BLaER1 treated with 17β-estradiol and CSF1 and Interleukin-3, amounts not matched to agents 10 nM and 100 nM (cell line): ENCODE results near the gene SLC8B1.

Source experiments
- H3K27ac ChIP-seq, 11 experiments: shearing (Covaris generic); formaldehyde crosslinking; 2 replicates each; pipeline ENCODE4 v1.8.1; 2022
- H3K27me3 ChIP-seq, 11 experiments: shearing (Covaris generic); formaldehyde crosslinking; 2 replicates each; pipeline ENCODE4 v1.8.1; 2022
- H3K36me3 ChIP-seq, 11 experiments: shearing (Covaris generic); formaldehyde crosslinking; 2 replicates each; pipeline ENCODE4 v1.8.1; 2022
- H3K4me1 ChIP-seq, 10 experiments: shearing (Covaris generic); formaldehyde crosslinking; 2 replicates each; pipeline ENCODE4 v1.8.1; 2022
- H3K4me2 ChIP-seq, 11 experiments: shearing (Covaris generic); formaldehyde crosslinking; 2 replicates each; pipeline ENCODE4 v1.8.1; 2022
- H3K4me3 ChIP-seq, 10 experiments: shearing (Covaris generic); formaldehyde crosslinking; 2 replicates each; pipeline ENCODE4 v1.8.1; 2022
- H3K9ac ChIP-seq, 11 experiments: shearing (Covaris generic); formaldehyde crosslinking; 2 replicates each; pipeline ENCODE4 v1.8.1; 2022
- H3K9me3 ChIP-seq, 11 experiments: shearing (Covaris generic); formaldehyde crosslinking; replicated peaks in 1 of 11; 2 replicates each; pipeline ENCODE4 v1.8.1; 2022
- H4K20me1 ChIP-seq, 11 experiments: shearing (Covaris generic); formaldehyde crosslinking; 2 replicates each; pipeline ENCODE4 v1.8.1; 2022
- Cebpa-rat ChIP-seq, 11 experiments: shearing (Covaris generic); IDR thresholded peaks; 2 replicates each; pipeline ENCODE4 v1.8.1; 2022

The SLC8B1 gene

GRCh38 chr12:113347892-113348291 is 13.0 kb upstream of the SLC8B1 start:
- no peaks in the 10 kb centered on the region for H3K9me3 ChIP-seq
- no peak for TF ChIP-seq Cebpa-rat (IDR thresholded peaks at IDR 0.05)
- no peak overlapping the region for H3K27ac ChIP-seq
- H3K4me1 ChIP-seq = peaks cover 0 to 3% (median 0%) of the 10 kb centered on the region in 10 experiments; a peak in 1 of 20 replicates
- H3K4me2 ChIP-seq = no peak overlapping the region
- H3K27me3 ChIP-seq = no peaks in the 10 kb centered on the region
- H3K9ac ChIP-seq = no peak overlapping the region
- H3K4me3 ChIP-seq = no peak overlapping the region
- H3K36me3 ChIP-seq = no peaks in the 10 kb centered on the region
- no peaks in the 10 kb centered on the region for H4K20me1 ChIP-seq

- H3K4me2 ChIP-seq = no peak overlapping the region
- H3K9me3 ChIP-seq = no peaks in the 10 kb centered on the region
- no peaks in the 10 kb centered on the region for H4K20me1 ChIP-seq
- no peak overlapping the region for H3K9ac ChIP-seq
- no peak for TF ChIP-seq Cebpa-rat (IDR thresholded peaks at IDR 0.05)
- no peaks in the 10 kb centered on the region for H3K27me3 ChIP-seq
- no peak overlapping the region for H3K27ac ChIP-seq
- no peak overlapping the region for H3K4me3 ChIP-seq
- no peaks in the 10 kb centered on the region for H3K36me3 ChIP-seq
- H3K4me1 ChIP-seq = peaks cover 0 to 3% (median 0%) of the 10 kb centered on the region in 10 experiments; a peak in 1 of 20 replicates
Measured at GRCh38 chr12:113347107-113347506, 12.2 kb upstream of the SLC8B1 start.

GRCh38 chr12:113346353-113346752 is 11.4 kb upstream of the SLC8B1 start:
- Histone ChIP-seq H3K27me3 (no peaks in the 10 kb centered on the region), H4K20me1 (no peaks in the 10 kb centered on the region; a peak in 1 of 22 replicates), H3K9ac (no peak overlapping the region), H3K4me1 (peaks cover 0 to 7% (median 0%) of the 10 kb centered on the region in 10 experiments; a peak in 6 of 20 replicates), H3K36me3 (no peaks in the 10 kb centered on the region), H3K9me3 (no peaks in the 10 kb centered on the region), H3K27ac (no peak overlapping the region), H3K4me3 (no peak overlapping the region), H3K4me2 (no peak overlapping the region)
- no peak for TF ChIP-seq Cebpa-rat (IDR thresholded peaks at IDR 0.05)

- H4K20me1 ChIP-seq = no peaks in the 10 kb centered on the region; a peak in 1 of 22 replicates
- no peak for TF ChIP-seq Cebpa-rat (IDR thresholded peaks at IDR 0.05)
- no peaks in the 10 kb centered on the region for H3K36me3 ChIP-seq
- H3K9ac ChIP-seq = no peak overlapping the region
- peaks cover 0 to 14% (median 0%) of the 10 kb centered on the region in 10 experiments; a peak in 6 of 20 replicates for H3K4me1 ChIP-seq
- H3K4me3 ChIP-seq = no peak overlapping the region
- H3K4me2 ChIP-seq = no peak overlapping the region
- H3K27ac ChIP-seq = no peak overlapping the region
- no peaks in the 10 kb centered on the region for H3K9me3 ChIP-seq
- H3K27me3 ChIP-seq = no peaks in the 10 kb centered on the region
Measured at GRCh38 chr12:113345318-113345717, 10.4 kb upstream of the SLC8B1 start.

GRCh38 chr12:113341535-113341934 is 6.6 kb upstream of the SLC8B1 start:
- Histone ChIP-seq H3K36me3 (no peaks in the 10 kb centered on the region), H3K4me2 (peak overlapping the region in 4 of 11 experiments; percentile 2 to 80 (median 31); a peak in 5 of 22 replicates)

GRCh38 chr12:113340061-113340460 is 5.2 kb upstream of the SLC8B1 start:
- Histone ChIP-seq H3K27ac (no peak overlapping the region), H3K4me1 (peaks cover 0 to 27% (median 4%) of the 10 kb centered on the region in 10 experiments; a peak in 9 of 20 replicates), H3K4me2 (no peak overlapping the region), H3K36me3 (no peaks in the 10 kb centered on the region), H3K9ac (no peak overlapping the region), H3K27me3 (no peaks in the 10 kb centered on the region), H3K4me3 (no peak overlapping the region), H3K9me3 (no peaks in the 10 kb centered on the region), H4K20me1 (no peaks in the 10 kb centered on the region; a peak in 1 of 22 replicates)
- no peak for TF ChIP-seq Cebpa-rat (IDR thresholded peaks at IDR 0.05)

More at GRCh38 chr12:113341535-113341934, 6.6 kb upstream of the SLC8B1 start:
- H3K4me1 ChIP-seq = peaks cover 0 to 14% (median 0%) of the 10 kb centered on the region in 10 experiments; a peak in 6 of 20 replicates
- no peak overlapping the region for H3K4me3 ChIP-seq
- H4K20me1 ChIP-seq = no peaks in the 10 kb centered on the region; a peak in 1 of 22 replicates
- no peaks in the 10 kb centered on the region for H3K9me3 ChIP-seq
- no peaks in the 10 kb centered on the region for H3K27me3 ChIP-seq
- H3K27ac ChIP-seq = no peak overlapping the region
- no peak overlapping the region for H3K9ac ChIP-seq
- TF ChIP-seq Cebpa-rat (IDR thresholded peaks at IDR 0.05) = no peak

GRCh38 chr12:113339540-113339939 is 4.6 kb upstream of the SLC8B1 start:
- TF ChIP-seq Cebpa-rat (IDR thresholded peaks at IDR 0.05) = no peak
- Histone ChIP-seq H3K27ac (no peak overlapping the region), H3K4me1 (peaks cover under 1 to 27% (median 6%) of the 10 kb centered on the region in 10 experiments; a peak in 19 of 20 replicates), H3K4me3 (no peak overlapping the region), H3K27me3 (peaks cover 0 to 3% (median 2%) of the 10 kb centered on the region in 11 experiments; a peak in 8 of 22 replicates), H3K9ac (no peak overlapping the region), H3K36me3 (no peaks in the 10 kb centered on the region), H3K4me2 (no peak overlapping the region), H3K9me3 (no peaks in the 10 kb centered on the region), H4K20me1 (no peaks in the 10 kb centered on the region; a peak in 1 of 22 replicates)

- Histone ChIP-seq H3K36me3 (peaks cover 0 to 40% (median 0%) of the 10 kb centered on the region in 11 experiments; a peak in 9 of 22 replicates), H3K27me3 (peaks cover 0 to 12% (median 10%) of the 10 kb centered on the region in 11 experiments; a peak in 9 of 22 replicates), H4K20me1 (peaks cover 0 to 31% (median 6%) of the 10 kb centered on the region in 11 experiments; a peak in 10 of 22 replicates), H3K27ac (peak overlapping the region; percentile 39 to 86 (median 65); a peak in 21 of 22 replicates), H3K4me1 (peaks cover 17 to 43% (median 27%) of the 10 kb centered on the region in 10 experiments), H3K4me3 (peak overlapping the region; percentile 71 to 90 (median 84)), H3K9ac (peak overlapping the region; percentile 69 to 91 (median 86)), H3K9me3 (no peaks in the 10 kb centered on the region), H3K4me2 (peak overlapping the region; percentile 85 to 98 (median 94))
- no peak for TF ChIP-seq Cebpa-rat (IDR thresholded peaks at IDR 0.05)
Measured at GRCh38 chr12:113333877-113334785, 778 bp downstream of the SLC8B1 start.

- Histone ChIP-seq H3K4me2 (peak overlapping the region; percentile 85 to 98 (median 94)), H3K4me3 (peak overlapping the region in 3 of 10 experiments; percentile 78 to 88 (median 84); a peak in 6 of 20 replicates), H3K9ac (peak overlapping the region in 3 of 11 experiments; percentile 1 to 87 (median 86); a peak in 2 of 22 replicates), H3K27me3 (peaks cover 0 to 12% (median 10%) of the 10 kb centered on the region in 11 experiments; a peak in 9 of 22 replicates), H3K4me1 (peaks cover 17 to 46% (median 27%) of the 10 kb centered on the region in 10 experiments), H3K27ac (peak overlapping the region in 1 of 11 experiments; percentile 80; a peak in 1 of 22 replicates), H4K20me1 (peaks cover 0 to 31% (median 6%) of the 10 kb centered on the region in 11 experiments; a peak in 10 of 22 replicates), H3K36me3 (peaks cover 0 to 46% (median 0%) of the 10 kb centered on the region in 11 experiments; a peak in 9 of 22 replicates), H3K9me3 (no peaks in the 10 kb centered on the region)
- TF ChIP-seq Cebpa-rat (IDR thresholded peaks at IDR 0.05) = no peak
Measured at GRCh38 chr12:113333418-113333750, 1.5 kb downstream of the SLC8B1 start.
